HG03039 (cell line): ENCODE measurements around the gene DNAJB1.
"Not testable (repeated sequence)": the region's sequence is repeated elsewhere in the genome, so short reads cannot be mapped to it uniquely, and the experiment has no call there.

ENCODE experiments used
- ATAC-seq: cut with Tn5 transposase; IDR thresholded peaks from one replicate; pipeline ENCODE4 v1.9.1; 2021; ENCODE audit warnings: mild to moderate bottlenecking, moderate library complexity; ENCODE audit not compliant: unreplicated experiment

The DNAJB1 gene

DNA sequence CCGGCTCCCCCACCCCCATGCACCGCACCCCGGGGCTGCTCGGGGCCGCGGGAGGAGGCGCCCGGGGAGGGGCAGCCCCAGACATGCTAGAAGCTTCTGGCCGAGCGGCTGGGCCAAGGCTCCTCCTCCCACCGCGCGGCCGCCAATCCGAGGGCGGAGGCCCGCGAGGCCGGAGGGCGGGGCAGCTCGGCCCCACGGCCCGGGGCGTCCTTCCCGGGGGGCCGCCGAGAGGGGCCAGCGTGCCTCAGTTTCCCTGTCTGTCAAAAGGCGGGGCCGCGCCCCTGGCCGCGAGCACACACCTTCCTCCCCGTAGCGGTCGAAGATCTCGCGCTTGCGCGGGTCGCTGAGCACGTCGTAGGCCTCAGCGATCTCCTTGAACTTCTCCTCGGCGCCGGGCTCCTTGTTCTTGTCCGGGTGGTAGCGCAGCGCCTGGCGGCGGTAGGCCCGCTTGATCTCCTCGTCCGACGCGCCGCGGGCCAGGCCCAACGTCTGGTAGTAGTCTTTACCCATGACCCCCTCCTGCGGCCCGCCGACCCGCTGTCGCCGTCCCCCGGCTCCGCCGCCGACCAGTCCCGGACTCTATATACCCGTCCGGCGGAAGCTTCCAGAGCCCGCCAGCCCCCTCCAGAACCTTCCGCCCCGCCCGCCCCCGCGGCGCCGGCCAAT is at the start of gene DNAJB1:
Gene DNAJB1 (minus strand): TSS at position 558 of the 666 bp plus-strand sequence. CDS start 48 bp downstream, at position 510.
- ATAC-seq: peak; percentile 52

DNA sequence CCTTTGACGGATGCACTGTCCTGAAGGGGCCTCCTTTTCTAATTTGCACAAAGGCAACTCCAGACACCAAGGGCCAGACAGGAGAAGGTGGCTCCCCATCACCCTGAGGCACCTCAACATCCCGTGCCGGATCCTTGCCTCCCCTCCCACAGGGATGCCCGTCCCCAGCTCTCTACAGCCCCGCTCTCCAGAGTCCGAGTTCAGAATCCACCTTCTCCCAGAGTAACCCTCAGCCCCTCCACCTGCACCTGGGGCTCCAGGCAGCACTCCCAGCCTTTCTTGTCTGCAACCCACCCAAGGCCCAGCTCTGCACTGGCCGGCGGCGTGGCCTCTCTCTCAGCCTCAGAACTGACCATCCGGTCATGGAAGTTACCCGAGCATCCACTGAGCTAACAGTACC is 48.9 kb upstream of the DNAJB1 start:
- ATAC-seq: no peak

DNA sequence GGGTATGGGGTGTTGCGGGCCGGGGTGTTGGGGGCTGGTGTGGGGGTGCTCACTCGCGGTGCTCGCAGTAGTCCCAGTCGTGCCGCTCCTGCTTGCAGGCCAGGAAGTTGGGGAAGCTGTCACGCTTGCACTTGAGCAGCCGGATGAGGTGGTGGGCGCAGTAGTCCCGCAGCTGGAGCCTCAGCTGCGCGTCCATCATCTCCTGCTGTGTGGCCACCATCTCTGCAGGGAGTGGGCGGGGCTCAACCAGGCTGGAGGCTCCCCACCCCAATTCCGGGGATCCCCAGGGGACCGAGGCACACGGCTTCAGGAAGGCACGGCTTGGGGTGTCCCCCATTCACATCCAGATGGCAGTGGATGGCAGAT is 48.5 kb upstream of the DNAJB1 start:
- ATAC-seq: no peak

DNA sequence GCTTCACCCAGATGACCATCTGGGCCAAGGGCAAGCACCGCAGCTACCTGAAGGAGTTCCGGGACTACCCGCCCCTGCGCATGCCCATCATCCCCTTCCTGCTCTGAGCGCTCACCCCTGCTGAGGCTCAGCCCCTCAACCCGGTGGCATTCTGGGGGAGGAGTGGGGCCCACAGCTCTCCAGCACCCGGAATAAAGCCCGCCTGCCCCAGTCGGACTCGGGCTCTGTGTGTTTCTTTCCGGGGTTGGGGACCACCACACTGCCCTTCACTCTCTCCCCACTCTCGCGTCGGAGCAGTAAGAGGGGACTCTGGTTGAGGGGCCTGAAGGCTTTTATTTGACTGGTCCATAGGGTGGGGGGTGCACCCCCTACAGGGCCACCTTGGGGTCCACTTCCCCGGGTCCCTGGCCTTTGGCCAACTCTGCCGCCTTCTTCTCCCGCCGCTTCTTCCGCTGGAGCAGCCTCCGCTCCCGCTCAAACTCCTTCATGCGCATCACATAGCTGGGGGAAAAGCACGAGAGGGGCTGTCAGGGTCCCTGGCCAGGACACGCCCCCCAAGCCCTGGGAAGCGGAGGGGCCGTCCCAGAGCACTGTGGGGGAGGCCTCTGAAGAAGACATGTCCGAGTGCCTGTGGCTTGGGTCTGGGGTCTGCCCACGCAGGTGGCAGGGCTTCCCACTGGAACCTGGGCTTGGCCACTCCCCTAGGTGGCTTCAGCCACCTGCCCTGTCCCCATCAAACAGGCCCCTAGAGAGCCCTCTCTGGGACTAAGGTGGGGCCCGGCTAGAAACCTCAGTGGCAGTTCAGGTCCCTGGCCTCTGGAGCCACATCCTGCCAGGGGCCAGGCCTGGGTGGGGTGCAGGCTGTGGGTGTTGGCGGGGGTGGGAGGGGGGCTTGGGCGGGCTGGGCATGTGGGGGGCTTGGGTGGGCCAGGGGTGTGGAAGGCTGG is 47.8 kb upstream of the DNAJB1 start:
- ATAC-seq: no peak

DNA sequence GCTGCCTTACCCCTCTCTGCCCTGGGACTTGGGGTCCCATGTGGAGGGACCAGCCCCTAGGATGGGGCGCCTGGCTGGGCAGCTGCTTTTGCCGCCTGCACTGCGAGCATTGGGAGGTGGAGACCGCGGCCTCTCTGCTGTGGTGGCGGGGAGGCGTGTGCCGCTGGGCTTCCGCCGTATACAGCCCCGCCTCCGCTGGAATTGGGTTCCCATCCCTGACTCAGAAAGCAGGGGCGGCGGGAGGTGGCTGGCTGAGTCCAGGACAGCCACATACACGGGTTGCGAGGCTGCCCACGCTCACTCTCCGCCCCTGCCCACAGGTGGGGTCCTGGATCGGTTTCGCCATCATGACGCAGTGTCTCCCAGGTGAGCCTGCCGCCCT is 47.1 kb upstream of the DNAJB1 start:
- no peak for ATAC-seq

DNA sequence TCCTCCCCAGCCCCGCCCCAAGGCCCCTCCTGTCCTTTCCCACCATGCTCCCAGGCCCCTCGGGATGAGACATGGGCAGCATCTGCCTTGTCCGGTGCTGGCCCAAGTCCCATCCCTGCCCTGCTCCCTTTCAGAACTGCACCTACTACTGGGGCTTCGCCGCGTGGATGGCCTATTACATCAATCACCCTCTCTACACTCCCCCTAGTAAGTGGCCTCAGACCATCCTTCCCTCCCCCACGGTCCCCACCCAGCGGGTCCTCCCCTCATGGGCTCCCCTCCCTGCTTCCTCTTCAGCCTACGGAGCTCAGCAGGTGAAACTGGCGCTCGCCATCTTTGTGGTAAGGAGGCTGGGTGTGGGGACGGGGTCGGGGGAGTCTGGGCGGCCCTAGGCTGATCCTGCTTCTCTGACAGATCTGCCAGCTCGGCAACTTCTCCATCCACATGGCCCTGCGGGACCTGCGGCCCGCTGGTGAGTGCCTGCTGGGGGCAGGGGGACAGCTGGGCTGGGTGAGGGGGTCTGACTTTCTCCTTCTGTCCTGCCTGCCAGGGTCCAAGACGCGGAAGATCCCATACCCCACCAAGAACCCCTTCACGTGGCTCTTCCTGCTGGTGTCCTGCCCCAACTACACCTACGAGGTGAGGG is 46.6 kb upstream of the DNAJB1 start:
- not testable (repeated sequence) for ATAC-seq

DNA sequence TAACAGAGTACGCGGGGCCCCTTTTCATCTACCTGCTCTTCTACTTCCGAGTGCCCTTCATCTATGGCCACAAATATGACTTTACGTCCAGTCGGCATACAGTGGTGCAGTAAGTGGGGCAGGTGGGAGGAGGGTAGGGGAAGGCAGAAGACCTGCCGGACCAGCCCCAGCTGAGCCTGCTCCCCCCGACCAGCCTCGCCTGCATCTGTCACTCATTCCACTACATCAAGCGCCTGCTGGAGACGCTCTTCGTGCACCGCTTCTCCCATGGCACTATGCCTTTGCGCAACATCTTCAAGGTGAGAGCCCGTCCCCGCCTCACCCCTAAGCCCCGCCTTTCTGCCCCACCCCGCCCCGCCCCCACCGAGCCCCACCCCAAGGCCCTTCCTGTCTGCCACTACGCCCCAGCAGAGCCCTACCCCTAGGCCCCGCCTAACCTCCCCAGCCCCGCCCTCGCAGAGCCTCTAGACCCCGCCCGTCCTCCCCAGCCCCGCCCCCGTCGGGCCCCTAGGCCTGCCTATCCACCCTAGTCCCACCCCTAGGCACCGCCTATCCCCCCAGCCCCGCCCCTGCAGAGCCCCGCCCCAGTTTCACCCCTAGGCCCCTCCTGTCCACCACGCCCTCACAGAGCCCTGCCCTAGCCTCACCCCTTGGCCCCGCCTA is 45.9 kb upstream of the DNAJB1 start:
- ATAC-seq: no peak

DNA sequence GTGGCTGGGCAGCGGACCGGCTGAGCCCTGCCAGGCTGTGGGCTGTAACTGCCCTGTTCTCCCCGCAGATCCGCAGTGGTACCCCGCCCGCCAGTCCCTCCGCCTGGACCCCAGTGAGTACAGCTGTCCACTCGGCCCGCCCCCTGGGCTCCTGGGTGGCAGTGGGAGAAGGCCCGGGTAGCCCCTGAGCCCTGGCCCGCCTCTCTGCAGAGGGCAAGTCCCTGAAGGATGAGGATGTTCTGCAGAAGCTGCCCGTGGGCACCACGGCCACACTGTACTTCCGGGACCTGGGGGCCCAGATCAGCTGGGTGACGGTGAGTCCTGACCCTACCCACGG is 45.4 kb upstream of the DNAJB1 start:
- no peak for ATAC-seq

DNA sequence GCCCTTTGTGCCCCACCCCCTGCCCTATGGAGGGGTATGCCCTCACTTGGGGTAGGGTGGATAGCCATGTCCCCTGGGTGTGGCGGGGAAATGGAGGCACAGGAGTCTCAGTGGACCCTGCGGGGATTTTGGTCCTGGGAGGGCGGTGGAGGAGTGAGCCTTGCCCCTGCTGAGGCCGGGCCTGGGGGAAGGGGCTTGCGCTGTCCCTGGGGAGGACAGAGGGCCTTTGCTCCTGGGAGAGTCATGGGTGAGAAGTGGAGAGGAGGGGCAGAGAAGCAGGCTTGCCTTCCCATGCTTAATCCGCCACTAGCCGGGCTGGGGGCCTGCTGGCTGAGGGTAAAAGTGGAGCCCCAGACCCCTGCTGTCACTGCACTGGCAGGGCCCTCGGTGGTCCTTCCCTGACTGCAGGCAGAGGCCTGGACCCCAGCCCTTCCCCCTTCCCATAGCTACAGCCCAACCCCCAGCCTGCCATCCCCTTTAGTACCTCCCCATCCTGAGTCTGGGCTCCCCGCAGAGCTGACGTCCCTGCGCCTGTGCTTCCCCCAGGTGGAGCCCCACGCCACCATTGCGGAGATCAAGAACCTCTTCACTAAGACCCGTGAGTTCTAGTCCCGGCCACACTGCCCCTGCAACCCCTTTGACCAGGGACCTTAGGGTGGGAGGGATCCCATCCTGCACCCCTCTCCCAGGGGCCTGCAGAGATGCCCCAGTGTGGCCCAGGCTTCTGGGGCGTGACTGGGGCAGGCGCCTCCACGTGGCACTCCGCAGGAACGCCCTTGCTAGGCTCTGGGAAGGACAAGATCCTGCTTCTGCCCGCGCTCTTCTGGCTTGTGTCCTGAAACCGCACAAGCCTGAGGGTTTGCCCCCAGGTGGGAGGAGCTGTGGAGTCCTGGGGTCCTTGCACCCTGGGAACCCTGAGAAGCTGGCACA is 44.7 kb upstream of the DNAJB1 start:
- ATAC-seq: no peak

DNA sequence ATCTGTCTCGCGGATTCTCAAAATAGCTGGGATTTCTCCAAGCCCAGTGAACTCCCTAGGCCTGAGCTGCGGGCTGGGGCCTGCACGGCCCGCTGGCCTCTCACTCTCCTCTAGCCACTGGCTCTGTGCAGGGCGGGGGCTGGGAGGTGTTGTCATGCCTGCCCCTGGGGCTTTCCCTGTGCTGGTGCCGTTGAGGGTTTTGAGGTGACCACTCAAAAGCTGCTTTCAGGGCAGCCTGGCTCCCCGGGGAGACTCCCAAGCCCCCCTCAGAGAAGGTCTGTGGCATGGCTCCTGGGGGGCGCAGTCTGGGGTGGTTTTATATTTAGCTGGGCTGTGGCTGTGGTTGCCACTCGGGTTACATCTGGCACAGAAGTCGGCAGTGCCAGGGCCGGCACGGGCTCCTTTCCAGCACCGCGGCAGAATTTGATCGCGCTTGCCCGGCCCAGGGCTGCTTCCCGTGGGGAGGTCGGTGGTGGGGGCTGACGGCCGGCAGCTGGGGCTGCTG is 43.7 kb upstream of the DNAJB1 start:
- no peak for ATAC-seq

DNA sequence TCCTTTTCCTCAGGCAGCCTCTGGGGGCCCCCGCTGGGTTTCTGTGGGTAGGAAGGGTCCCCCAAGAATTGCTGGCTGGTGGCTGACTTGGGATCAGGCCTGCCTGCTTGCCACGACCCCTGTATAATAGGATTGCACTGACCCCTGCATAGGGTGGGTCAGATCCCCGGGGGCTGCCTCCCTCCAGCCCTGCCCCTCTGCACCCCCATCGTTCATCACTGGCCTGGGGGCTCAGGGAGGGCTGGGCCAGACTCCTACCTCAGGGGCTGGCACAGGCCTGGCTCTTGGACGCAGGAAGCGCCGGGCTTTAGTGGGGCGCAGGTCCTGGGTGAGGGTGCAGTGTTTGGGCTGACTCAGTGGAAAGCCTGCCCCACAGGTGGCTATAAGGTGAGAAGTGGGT is 43.1 kb upstream of the DNAJB1 start:
- no peak for ATAC-seq

DNA sequence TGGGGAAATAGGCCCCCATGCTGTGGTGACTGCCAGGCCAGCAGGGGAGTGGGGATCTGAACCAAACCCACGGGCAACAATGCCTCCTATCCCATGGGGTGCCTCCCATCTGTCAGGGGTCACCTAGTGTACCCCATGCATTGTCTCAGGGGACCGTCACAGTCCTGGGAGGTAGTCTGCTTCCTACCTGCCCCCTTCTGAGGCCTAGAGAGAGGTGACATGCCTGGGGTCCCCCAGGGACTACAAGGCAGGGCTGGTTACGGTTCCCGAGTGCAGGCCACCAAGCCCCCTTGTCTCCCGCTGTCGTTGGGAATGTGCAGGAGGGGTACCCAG is 42.5 kb upstream of the DNAJB1 start:
- ATAC-seq: no peak

DNA sequence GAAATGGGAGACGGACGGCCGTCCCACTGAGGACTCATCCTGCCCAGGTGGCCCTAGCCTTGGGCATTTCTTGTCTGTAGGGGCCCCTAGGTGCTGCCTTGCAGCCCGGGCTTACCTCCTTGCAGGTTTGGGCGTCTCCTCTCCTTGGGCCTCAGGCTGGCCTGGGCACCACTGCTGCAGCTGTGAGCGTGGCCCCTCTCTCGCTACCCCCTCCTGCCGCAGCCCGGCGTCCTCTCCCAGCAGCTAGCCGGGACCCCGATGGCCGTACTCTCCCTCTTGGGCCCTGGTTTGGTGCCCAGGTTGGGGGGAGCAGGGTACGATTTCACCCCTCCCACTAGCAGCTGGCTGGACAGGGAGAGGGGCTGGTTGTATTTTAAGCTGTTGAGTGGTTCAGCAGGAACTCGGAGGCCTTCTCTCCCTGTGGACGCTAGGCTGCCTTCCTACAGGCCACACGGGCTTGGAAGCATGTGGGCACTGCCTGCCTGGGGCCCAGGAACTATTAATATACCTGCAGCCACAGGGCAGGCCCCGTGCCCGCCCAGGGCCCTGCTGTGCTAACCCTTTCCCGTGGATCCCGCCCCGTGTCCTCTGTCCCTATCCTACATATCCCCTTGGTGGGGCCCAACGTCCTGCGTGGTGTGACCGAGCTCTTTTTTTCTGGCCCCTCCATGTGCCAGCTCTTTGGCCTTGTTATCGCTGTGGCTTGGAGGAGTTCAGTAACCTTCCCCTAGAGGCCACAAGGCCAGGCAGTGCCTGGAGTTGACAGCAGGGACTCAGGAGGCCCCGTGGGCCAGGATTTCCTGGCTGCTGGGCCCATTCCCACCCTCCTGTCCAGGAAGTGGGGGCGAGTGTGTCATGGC is 41.9 kb upstream of the DNAJB1 start:
- ATAC-seq: no peak

DNA sequence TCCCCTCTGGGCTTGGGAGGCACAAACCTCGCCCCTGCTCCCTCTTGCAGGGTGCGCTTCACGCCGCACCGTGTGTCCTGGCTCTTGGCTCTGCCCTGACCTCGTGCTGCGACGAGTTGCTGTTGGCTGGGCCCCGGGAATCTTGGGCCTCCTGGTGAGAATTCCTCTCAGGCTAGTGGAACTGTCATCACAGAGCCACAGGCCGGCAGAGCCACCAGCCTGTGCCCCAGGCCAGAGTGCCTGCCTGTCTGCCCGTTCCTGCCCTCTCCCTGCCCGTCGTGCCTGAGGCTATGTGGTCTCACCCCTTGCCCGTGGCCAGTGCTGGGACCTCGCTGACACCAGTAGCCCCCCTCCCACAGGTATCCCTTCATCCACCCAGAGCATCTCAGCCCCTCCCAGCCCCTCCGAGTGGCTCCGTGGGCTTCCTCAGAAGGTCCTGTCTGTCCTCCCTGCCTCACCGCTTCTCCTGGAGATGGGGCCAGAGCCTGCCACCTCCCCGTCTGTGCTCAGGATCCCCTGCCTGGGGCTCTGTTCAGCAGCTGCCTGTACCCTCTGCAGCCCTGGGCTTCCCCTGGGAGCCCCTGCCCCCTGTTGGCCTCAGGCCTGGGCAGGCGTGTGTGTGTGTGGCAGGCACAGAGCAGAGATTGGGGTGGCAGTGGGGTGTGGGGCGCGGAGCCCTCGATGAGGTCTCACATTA is 40.3 kb upstream of the DNAJB1 start:
- no peak for ATAC-seq

DNA sequence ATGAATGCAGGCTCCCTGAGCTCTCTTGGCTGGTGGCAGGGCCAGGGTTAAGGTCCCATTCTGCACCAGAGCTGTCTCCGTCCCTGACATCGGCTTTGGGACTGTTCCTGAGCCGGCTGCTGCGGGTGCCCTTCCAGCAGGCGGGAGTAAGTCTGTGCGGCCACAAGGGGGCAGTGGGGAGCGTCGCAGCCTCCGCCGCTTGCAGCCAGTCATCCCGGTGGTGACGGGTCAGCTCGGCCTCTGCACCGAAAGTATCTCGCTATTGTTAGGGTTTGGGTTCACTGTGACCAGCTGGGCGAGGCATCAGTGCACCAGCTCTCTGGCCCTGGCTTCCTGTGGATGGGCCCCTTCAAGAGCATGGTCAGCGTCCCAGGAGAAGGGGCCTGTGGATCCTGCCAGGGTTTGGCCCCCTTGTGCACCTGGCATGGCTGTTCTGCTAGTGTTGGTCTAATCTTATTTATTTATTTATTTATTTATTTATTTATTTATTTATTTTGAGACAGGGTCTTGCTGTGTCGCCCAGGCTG is 38.5 kb upstream of the DNAJB1 start:
- no peak for ATAC-seq

DNA sequence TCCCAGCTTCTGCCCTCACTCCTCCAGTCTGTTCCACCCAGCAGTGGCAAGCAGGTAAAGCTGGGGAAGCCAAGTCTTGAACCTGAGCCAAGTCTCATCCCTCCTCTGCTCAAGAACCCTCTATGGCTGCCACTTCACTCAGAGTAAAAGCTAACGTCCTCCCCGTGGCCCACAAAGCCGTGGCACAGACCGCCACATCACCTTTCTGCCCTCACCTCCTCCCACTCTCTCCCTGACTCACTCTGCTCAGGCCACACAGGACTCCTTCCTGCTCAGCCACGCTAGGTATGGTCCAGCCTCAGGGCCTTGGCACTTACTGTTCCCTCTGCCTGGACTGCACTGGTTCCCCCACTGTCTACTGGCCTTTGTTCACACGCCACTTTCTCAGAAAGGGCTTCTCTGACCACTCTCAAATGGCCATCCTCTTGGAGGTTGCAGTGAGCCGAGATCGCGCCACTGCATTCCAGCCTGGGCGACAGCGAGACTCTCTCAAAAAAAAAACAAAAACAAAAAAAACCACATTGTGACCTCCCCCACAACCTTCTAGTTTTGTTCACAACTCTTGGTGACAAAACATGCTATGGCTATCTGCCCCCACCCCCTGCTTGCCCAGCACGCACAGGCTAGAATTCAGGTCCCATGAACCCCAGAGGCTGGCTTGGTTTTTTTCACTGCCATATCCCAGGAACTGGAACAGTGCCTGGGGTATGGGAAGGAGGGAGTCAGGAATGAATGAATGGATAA is 37.9 kb upstream of the DNAJB1 start:
- ATAC-seq: no peak

DNA sequence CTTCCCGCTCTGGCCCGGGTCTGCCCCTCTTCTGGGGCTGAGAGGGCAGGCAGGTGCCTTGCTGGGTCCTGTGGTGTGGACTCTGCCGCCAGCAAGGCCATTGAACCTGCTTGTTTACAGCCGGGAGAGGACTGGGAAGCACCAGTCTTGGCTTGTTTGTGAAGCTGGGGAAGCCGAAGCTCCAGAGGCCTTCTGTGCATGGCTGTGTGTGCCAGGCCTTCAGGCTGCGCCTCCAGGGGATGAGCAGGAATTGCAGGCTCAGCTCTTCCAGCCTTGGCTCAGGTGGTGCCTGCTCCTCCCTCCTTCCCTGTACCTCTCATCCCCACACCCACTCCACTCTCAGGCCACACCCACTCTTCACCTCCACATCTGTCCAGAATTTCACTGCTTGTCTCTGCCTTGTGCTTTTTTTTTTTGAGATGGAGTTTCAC is 36.2 kb upstream of the DNAJB1 start:
- ATAC-seq: no peak

DNA sequence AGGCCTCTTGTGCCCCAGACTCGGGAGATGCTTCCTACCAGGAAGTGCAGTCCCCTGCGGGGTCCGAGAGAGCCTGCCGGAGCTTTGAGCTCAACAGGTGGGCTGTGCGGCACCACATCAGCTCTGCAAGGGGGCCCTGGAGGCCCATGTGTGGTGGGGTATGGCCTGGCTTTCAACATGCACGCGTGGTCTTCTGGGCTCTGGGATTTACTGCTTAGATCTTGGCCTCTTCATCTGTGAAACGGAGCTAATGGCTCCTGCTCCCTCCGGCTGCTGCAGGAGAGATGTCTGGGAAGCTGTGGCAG is 35.7 kb upstream of the DNAJB1 start:
- ATAC-seq: no peak
